NB4 (cell line): ENCODE measurements around the gene CACNA1A.

Experiments used
- DNase-seq: peaks from one replicate; pipeline ENCODE4 v3.0.0; 2010; ENCODE audit warnings: low read depth
- H3K4me3 ChIP-seq: one replicate; pipeline ENCODE4 v1.5.1; 2011; ENCODE audit warnings: mild to moderate bottlenecking, low read depth, low read length, moderate library complexity
- MYC ChIP-seq: IDR thresholded peaks from 2 replicates; pipeline ENCODE4 v1.6.1; 2011; ENCODE audit warnings: low read depth, low read length
- POLR2A ChIP-seq: IDR thresholded peaks from 2 replicates; pipeline ENCODE4 v1.6.1; 2011; ENCODE audit warnings: mild to moderate bottlenecking; ENCODE audit not compliant: insufficient read length; ENCODE audit errors: extremely low read depth
- TF ChIP-seq, protein P1 (sequence below): IDR thresholded peaks from 2 replicates; pipeline ENCODE4 v1.6.1; 2011; ENCODE audit warnings: low read depth, low read length
- TF ChIP-seq, protein P2 (sequence below): IDR thresholded peaks from one replicate; pipeline ENCODE4 v1.5.1; 2012; ENCODE audit warnings: low read depth, low read length

Gene CACNA1A

DNA sequence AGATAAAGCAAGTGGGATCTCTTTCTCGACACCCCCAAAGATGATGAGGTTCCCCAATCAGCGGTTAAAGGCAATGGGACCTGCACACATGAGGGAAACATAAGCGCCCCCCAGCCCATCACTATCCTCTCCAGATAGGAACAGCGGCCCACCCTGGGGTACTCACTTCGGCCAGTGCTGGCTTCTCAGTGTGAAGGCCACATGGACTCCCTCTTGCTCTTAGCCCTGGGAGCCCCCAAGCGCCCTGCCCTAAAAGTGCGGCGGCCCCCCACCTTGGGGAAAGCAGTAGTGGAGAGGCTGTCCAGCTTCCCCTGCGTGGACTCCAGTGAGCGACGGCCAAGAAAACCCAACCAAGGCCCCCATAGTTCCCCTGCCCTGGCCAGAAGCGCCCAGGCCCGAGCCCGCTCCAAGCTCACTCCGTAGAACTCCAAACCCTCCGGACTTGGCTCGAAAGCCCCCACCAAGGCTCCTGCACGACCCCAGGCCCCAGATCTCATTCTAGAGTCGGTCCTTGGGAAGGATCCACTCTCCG, 1.0 kb downstream of the CACNA1A start:
- TF ChIP-seq POLR2A (no peak), MYC (no peak)
- TF ChIP-seq, protein P1, sequence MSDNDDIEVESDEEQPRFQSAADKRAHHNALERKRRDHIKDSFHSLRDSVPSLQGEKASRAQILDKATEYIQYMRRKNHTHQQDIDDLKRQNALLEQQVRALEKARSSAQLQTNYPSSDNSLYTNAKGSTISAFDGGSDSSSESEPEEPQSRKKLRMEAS: no peak
- TF ChIP-seq, protein P2, sequence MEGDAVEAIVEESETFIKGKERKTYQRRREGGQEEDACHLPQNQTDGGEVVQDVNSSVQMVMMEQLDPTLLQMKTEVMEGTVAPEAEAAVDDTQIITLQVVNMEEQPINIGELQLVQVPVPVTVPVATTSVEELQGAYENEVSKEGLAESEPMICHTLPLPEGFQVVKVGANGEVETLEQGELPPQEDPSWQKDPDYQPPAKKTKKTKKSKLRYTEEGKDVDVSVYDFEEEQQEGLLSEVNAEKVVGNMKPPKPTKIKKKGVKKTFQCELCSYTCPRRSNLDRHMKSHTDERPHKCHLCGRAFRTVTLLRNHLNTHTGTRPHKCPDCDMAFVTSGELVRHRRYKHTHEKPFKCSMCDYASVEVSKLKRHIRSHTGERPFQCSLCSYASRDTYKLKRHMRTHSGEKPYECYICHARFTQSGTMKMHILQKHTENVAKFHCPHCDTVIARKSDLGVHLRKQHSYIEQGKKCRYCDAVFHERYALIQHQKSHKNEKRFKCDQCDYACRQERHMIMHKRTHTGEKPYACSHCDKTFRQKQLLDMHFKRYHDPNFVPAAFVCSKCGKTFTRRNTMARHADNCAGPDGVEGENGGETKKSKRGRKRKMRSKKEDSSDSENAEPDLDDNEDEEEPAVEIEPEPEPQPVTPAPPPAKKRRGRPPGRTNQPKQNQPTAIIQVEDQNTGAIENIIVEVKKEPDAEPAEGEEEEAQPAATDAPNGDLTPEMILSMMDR: no peak
- no peak overlapping the region for H3K4me3 ChIP-seq
- DNase-seq: no peak

DNA sequence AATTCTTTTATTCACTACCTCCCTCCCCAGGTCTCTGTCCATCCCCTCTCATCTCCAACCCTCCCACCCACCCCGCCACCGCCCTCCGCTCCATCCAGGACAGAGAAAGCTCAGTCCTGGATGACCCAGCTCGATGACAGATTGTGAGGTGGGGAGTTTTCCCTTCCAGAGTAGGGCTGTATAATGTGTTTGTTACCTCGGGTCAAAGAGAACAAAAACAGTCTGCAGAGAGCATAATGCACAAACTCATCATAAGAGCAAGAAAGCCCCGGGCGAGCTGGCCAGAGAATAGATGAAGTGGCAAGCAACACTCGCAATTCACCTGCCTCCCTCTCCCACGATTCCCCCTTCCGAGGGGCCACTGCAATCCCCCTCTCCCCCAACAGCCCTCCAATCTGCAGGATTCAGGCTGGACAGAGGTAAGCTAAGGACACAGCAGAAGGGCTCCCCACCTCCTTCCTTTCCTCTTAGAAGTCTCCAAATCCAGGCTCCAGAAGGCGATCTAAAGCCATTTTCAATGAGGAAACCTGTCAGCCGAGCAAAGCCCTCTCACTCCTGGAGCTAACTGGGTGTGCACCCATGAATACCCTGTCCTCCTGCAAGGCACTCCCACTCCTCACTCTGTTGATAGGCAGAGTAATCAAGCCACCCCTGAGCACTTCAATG, 2.6 kb downstream of the CACNA1A start:
- H3K4me3 ChIP-seq: no peak overlapping the region
- DNase-seq: no peak
- TF ChIP-seq MYC (no peak), POLR2A (no peak)
- TF ChIP-seq, protein P2: no peak
- TF ChIP-seq, protein P1: no peak

DNA sequence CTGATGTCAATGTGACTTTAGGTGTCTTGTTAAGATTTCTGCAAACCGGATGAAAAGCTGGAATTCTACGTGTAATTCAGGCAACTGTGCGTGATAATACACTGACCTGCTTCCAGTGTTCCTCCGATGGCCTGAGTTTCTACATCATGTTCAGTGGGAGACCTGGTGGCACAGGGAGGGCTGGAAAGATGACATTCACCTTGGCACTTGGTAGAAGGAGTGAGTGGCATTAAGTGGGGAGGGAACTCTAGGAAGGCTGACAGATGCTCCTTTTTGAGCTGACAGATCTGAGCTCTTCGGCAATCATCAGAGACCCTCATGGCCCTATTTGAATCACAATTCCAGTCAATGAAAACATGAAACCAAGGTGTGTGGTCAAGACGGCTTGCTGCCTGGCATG, 4.0 kb downstream of the CACNA1A start:
- no peak overlapping the region for H3K4me3 ChIP-seq
- TF ChIP-seq, protein P2: no peak
- TF ChIP-seq, protein P1: no peak
- TF ChIP-seq POLR2A (no peak), MYC (no peak)
- DNase-seq: no peak

DNA sequence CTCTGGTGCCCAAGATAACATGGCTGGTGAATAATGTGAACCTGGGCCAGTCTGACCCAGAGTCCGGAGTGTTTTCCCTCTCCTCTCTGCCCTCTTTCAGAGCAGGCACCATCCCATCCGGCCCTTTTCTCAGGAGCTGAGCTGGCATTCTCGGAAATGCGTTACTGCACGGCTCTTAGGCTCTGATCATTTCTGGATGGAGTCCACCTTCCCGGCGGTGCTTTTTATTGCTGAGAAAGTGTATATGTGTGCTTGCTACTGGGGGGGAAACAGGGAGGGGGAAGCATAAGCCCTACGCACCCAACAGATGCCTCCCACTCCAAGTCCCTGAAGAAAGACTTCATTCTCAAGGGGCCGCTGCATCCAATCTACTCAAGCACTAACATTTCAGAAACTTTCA, 6.6 kb downstream of the CACNA1A start:
- DNase-seq: no peak
- no peak overlapping the region for H3K4me3 ChIP-seq
- TF ChIP-seq, protein P2: no peak
- TF ChIP-seq MYC (no peak), POLR2A (no peak)
- TF ChIP-seq, protein P1: no peak

DNA sequence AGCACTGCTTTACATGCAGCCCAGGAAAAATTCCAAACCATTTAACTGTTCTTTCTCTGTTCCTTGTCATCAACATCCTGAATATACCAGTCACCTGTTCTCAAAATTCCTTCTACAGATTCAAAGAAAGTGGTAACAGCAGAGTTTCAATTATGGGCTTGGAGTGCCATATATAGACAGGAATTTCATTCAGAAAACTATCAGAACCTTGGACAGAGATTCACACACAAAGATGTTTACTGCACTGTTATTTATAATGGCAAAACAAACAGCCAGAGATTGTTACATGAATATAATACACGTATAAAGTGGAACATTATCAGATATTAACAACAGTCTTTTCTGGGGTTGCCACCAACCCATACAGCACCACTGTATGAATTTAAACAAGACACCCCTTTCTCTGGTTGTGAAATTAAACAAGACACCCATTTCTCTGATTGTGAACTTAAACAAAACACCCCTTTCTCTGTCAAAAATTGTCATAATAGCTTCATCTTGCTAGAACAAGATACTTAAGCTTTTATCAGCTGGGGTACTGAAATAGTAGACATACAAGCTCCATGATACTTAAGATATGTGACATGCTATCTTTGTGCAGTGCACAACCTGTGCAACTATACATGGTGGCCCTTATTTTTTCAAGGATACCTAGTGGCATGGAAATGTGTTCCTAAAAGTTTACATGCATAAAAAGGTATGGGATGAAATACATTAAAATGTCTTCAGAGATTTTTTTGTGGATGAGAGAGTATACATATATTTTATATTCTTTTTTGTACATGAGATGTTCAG, 12.6 kb downstream of the CACNA1A start:
- H3K4me3 ChIP-seq: no peak overlapping the region
- no peak for DNase-seq
- TF ChIP-seq, protein P1: no peak
- TF ChIP-seq, protein P2: no peak
- no peak for TF ChIP-seq POLR2A
